Stimulated activated CD8-positive, alpha-beta memory T cell treated with anti-CD3 and anti-CD28 coated beads, Interleukin-15, amount 100 ng/mL, for 48 hours (primary cell): Measurements from ENCODE around the gene IKZF3.
"Not testable (repeated sequence)": the region's sequence is repeated elsewhere in the genome, so short reads cannot be mapped to it uniquely, and the experiment has no call there.

Experiments used
- DNase-seq, 2 donors: peaks; one replicate each; pipeline ENCODE4 v3.0.0-alpha.2; 2020; ENCODE audit warnings: low read depth in 2 of 2

The IKZF3 gene

GRCh38 chr17:39863918-39864746 is at the start of gene IKZF3:
Gene IKZF3 (minus strand): TSS chr17:39864312. CDS start chr17:39864126, 186 bp downstream.
- DNase-seq, result peak; percentile 82 to 86

- DNase-seq, result no peak
These were observed 44.8 kb upstream of the IKZF3 start for GRCh38 chr17:39908789-39909352.

- DNase-seq, result no peak
These were observed 40.8 kb upstream of the IKZF3 start for GRCh38 chr17:39904990-39905288.

GRCh38 chr17:39903158-39903884 is 39.2 kb upstream of the IKZF3 start:
- no peak for DNase-seq

- DNase-seq, result not testable (repeated sequence)
These were observed 37.9 kb upstream of the IKZF3 start for GRCh38 chr17:39902027-39902426.

GRCh38 chr17:39899215-39899614 is 35.1 kb upstream of the IKZF3 start:
- no peak for DNase-seq

- DNase-seq, result no peak
These were observed 34.0 kb upstream of the IKZF3 start for GRCh38 chr17:39898088-39898487.

GRCh38 chr17:39894681-39895376 is 30.7 kb upstream of the IKZF3 start:
- no peak for DNase-seq

GRCh38 chr17:39889200-39889599 is 25.1 kb upstream of the IKZF3 start:
- no peak for DNase-seq

GRCh38 chr17:39887078-39887477 is 23.0 kb upstream of the IKZF3 start:
- DNase-seq, result no peak

GRCh38 chr17:39886102-39886501 is 22.0 kb upstream of the IKZF3 start:
- not testable (repeated sequence) for DNase-seq

GRCh38 chr17:39872751-39873150 is 8.6 kb upstream of the IKZF3 start:
- no peak for DNase-seq

GRCh38 chr17:39871801-39872200 is 7.7 kb upstream of the IKZF3 start:
- no peak for DNase-seq

GRCh38 chr17:39870776-39871175 is 6.7 kb upstream of the IKZF3 start:
- DNase-seq, result no peak

GRCh38 chr17:39868554-39868942 is 4.4 kb upstream of the IKZF3 start:
- DNase-seq, result no peak

- DNase-seq, result peak; percentile 20 to 22
These were observed 3.9 kb upstream of the IKZF3 start, which contains the start of gene ZPBP2 for GRCh38 chr17:39867880-39868553. Gene ZPBP2 (plus strand): TSS chr17:39868202. CDS start chr17:39868355, 153 bp downstream.

GRCh38 chr17:39867084-39867879 is 3.2 kb upstream of the IKZF3 start:
- peak; percentile 47 to 49 for DNase-seq

GRCh38 chr17:39866013-39866730 is 2.1 kb upstream of the IKZF3 start:
- DNase-seq, result no peak

- DNase-seq, result no peak
These were observed 731 bp downstream of the IKZF3 start for GRCh38 chr17:39863244-39863917.
